ENCODE data around the gene DUOX1.
"Not testable (repeated sequence)": the region's sequence is repeated elsewhere in the genome, so short reads cannot be mapped to it uniquely, and the experiment has no call there.

DUOX1 gene

DNA sequence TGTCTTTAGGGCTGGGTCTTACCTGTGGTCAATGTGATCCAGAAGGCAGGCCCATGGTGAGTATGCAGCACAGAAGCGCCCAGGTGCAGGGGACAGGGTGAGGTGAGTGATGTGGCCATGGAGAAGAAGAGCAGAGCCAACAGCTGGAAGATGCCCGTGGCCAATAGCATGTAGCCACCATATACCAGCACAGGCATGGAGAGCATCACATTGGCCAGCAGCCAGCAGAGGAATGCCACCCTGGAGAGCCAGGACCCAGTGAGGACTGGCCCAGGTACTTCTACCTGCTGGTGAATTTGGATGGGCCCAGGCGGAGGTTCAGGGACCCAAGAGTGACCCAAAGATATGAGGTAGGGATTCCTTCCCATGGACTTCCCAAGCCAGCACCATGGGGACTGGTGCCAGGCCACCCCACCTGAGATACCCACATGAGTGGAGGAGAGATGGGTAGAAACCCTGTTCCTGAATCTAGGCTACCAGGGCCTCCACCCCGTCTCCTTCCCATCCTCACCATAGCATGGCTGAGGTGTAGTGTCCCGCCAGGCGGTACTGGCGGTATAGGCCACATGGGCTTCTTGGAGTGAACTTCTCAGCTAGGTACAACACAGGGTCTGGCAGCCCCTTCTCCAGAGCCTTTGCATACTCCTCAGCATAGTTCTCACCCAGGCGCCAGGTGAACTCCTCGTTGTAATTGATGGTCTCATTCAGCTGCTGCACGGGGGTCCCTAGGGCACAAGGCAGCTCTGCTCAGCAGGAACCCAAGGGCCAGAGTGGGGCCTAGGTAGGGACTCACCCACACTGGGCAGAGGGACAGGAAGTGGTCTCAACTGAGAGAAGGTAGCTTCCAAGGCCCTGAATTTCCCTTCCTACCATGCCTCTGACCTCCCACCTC lies 9.5 kb upstream of the DUOX1 start:
- H3K4me3 ChIP-seq (ENCODE audit: low read depth, low read length) = no peak overlapping the region

DNA sequence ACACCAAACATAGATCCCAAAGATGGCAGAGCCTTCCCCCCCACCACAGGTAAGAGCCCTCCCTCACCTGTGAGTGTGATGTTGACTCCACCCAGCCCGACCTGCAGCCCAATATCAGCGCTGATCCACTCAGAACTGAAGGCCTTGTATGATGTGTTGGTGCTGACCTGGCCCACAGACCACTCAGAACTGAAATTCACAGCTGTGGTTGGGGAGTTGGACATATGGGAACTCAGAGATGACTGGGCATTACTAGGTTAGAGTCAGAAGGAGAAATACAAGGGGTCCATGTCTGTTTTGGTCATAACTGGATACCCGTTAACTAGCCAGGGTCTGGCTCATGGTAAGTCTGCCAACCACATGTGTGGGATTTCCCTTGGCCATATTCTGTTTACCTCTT lies 8.8 kb upstream of the DUOX1 start:
- no peak overlapping the region for H3K4me3 ChIP-seq (ENCODE audit: low read depth, low read length)

DNA sequence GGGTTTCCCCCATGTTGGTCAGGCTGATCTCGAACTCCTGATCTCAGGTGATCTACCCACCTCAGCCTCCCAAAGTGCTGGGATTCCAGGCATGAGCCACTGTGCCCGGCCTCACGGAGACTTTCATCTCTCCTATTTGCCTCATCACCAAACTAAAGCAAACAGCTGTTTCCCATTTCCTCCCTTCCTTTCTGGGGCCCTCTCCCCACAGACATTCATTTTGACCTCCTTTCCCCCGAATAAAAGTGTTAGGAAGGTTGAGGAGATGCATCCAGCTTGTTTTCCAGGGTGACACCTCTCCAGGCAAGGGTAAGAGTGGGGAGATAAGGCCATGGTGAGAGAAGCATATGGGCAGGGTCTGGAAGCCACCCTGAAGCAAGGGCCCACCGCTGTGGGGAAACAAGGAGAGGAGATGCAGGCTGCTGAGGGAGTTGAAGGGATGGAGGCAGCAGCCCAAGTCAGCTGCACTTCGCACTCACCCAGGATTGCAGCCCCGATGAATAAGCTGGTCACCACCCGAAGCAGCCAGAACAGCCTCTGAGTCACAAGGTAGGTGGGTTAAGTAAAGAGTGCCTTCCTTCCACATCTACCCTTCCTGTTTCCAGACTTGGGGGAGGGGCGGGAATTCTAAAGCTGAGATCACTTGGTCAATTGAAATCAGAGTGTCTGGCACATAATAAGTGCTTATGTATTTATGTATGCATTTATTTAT lies 7.9 kb upstream of the DUOX1 start:
- no peak overlapping the region for H3K4me3 ChIP-seq (ENCODE audit: low read depth, low read length)

DNA sequence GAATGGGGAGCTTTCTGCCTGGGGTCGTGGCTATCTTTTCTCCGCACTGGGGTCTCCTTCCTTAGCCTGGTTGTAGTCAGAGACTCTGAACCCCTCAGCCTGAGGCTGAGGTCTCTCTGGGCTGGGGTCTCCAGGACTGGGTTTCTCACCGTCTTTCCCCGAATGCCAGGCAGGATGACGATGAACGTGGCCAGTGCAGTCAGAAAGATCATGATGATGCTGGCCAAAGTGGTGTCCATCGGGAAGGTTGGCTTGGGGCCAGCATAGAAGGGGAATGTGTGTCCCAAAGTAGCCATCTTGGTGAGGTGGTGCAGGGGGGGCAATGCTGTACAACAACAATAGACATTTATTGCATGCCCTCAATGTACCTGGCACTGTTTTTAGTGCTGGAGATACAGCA lies 7.1 kb upstream of the DUOX1 start:
- no peak overlapping the region for H3K4me3 ChIP-seq (ENCODE audit: low read depth, low read length)

DNA sequence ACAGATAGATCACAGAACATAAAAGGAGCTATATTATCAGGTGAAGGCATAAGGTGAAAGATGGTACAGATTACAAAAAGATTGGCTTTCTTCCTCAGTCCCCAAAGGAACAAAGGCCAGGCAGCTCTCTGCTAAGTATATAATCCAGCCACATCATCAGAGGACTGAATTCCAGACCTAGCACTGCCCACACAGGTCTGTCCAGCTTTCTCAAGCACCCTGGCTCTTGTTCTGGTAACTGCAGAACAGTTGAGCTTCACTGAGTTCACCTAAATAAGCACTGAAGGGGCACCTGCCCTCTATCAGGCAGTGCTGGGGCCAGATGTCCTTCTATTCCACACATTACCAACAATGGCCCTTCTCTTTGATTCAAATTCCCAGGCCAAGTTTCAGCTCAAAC lies 6.4 kb upstream of the DUOX1 start:
- no peak overlapping the region for H3K4me3 ChIP-seq (ENCODE audit: low read depth, low read length)

DNA sequence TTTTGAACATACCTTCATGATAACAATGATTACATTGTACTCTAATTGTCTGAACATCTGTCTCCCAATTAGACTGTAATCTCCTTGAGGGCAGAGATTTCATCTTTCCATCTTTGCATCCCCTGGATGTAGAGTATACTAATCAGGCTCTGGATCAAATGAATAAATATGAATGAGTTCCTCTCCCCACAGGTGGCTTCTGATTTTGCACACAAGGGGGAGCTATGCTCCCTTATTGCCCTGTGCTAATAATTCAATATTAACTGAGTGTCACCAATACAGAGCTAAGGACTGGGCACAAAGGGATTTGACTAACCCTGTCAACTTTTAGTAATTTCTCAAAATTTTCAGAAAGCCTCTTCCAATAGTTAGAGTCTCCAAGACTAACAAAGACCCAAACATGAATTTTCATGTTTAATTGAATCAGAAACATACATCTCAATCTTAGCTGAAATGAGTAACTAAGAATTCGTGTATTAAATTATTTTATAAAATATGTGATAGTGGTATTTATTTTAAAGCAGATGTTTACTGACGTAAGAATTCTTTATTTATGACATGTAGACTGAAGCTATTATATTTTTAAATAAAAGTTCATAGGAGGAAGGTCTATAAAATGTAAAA lies 3.1 kb upstream of the DUOX1 start:
- H3K4me3 ChIP-seq (ENCODE audit: low read depth, low read length) = no peak overlapping the region

DNA sequence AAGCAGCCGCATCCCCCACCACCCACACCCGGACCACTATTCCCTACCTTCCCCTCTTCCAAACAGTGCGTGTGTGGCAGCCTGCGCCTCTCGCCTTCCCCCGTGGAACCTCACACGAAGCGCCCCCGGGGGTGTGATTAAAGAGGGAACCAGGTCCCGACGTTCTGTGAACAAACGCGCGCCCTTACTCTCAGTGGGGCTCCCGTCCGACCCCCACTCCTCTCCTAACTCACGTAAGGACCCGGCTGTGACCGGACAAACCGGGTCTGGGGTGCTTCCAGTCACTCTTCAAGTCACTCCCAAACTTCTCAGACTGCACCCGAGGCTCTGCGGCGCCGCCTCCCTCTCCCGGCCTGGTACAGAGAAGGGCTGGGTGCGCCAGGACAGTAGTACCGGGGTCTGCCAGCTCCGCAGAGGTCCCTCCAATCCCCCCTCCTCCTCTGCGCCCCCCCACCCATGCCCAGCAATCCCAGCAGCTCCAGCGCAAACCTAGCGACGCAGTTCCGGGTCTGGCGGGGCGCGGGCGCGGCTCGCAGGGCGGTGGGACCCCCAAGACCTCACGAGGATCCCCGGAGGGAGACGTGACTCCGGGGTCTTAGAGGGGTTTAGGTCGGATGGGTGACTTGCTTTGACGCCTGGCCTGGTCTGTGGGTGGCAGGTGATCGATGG lies 689 bp upstream of the DUOX1 start:
- H3K4me3 ChIP-seq (ENCODE audit: low read depth, low read length) = peak overlapping the region; percentile 44

DNA sequence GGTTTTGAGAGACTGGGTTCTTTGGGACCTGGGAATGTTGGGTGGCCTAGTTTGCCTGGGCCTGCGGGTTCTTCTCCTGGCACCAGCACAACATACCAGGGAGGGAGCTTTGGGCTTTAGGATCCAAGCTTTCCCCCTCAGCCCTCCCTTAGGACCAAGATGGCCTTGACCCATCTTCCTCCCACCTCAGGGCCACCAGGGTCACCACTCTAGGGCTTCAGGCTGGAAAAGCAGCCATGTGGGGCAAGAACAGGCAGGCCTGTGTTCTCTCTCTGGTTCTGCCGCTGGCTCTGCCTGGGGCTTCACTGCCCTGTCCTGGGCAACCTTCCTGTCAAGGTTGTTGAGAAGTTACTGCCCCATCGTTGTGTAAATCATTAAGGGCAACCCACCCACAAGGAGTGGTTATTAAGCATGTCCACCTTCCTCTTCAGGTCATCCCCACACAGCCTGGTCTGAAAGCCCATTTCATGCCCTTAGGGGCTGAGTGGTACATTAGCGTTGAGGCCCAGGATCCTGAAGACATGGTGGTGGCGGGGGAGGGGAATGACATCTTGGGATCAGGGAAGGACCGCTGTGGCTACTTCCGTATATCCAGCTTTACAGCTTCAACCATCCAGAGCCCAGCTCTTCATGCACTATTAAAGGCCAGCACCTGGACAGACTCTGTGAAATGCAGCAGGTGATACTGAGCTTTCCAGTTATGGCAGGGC lies 652 bp downstream of the DUOX1 start:
- no peak overlapping the region for H3K4me3 ChIP-seq (ENCODE audit: low read depth, low read length)

DNA sequence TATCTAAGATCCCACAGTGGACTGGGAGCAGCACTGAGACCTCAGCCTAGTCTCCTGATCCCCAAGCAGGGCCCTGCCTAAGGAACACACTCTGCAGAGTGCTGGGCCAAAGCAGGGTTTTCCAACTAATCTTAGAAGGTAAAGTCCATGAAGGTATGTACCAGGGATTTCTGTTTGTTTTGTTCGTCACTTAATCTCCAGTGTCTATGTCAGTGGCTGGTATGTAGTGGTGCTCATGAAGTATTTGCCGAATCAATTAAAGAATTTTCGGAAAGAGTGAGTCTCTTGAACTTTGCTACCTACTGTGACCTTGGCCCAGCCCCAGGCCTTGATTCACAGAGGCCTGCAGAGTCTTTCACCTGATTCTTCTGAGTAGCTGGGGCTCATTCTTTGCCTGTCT lies 1.7 kb downstream of the DUOX1 start:
- no peak overlapping the region for H3K4me3 ChIP-seq (ENCODE audit: low read depth, low read length)

DNA sequence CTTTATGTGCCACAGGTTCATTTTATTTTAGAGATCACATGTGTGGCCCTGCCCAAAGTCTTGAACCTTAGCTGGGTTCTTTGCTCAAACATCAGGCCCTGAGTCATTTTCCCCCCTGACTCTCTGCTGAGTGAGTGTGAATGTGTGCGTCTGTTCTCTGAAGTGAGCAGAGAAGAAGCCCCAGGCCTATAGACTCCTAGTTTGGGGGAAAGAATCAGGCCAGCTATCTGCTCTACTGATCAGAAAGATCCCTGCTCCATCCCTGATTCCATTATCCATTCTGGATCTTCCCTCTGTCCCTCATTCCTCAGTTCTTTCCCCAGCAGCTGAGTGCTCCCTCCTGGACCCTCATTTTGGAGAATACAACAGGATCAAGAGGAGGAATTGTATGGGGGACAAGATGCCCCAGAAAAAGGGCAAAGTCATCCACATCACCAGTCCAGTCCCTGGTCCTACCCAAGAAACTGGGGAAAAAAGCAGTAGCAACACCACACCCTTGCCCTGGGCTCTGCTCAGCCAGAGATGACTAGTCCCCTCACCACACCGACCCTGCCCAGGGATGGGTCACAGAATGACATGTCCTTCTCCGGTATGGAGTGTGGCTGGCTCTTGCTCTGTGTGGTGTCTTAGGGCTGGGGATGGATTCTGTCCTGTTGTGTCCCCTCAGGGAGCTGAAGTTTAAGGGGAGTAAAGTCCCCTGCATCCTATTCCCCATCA lies 3.2 kb downstream of the DUOX1 start:
- H3K4me3 ChIP-seq (ENCODE audit: low read depth, low read length) = no peak overlapping the region

DNA sequence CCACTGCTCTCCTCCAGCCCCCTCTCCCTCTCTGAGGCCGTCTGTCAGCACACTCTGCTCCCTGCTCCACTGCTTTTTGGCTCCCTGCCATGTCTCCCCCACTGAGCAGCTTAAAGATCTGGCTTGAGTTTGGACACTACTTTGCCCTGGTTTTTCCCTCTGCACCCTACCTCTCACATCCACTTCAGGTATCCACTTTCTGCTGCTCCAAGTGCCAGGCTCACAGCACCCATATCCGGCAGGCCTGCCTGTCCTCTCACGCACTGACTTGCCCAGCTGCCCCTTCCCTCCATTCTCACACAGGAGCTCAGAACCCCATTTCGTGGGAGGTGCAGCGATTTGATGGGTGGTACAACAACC lies 3.7 kb downstream of the DUOX1 start:
- H3K4me3 ChIP-seq (ENCODE audit: low read depth, low read length) = no peak overlapping the region

DNA sequence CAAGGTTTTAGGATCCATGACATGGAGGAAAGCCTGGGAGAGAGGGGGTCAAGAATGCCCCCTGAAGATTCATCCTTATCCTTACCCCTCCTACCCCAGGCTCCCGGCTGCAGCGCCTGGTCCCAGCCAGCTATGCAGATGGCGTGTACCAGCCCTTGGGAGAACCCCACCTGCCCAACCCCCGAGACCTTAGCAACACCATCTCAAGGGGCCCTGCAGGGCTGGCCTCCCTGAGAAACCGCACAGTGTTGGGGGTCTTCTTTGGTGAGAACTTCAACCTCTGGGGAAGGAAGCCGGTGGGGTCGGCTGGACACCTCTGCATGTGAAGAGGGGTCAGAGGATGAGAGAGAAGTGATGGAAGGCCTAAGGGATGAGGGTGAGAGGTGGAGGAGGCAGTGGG lies 4.3 kb downstream of the DUOX1 start:
- no peak overlapping the region for H3K4me3 ChIP-seq (ENCODE audit: low read depth, low read length)

DNA sequence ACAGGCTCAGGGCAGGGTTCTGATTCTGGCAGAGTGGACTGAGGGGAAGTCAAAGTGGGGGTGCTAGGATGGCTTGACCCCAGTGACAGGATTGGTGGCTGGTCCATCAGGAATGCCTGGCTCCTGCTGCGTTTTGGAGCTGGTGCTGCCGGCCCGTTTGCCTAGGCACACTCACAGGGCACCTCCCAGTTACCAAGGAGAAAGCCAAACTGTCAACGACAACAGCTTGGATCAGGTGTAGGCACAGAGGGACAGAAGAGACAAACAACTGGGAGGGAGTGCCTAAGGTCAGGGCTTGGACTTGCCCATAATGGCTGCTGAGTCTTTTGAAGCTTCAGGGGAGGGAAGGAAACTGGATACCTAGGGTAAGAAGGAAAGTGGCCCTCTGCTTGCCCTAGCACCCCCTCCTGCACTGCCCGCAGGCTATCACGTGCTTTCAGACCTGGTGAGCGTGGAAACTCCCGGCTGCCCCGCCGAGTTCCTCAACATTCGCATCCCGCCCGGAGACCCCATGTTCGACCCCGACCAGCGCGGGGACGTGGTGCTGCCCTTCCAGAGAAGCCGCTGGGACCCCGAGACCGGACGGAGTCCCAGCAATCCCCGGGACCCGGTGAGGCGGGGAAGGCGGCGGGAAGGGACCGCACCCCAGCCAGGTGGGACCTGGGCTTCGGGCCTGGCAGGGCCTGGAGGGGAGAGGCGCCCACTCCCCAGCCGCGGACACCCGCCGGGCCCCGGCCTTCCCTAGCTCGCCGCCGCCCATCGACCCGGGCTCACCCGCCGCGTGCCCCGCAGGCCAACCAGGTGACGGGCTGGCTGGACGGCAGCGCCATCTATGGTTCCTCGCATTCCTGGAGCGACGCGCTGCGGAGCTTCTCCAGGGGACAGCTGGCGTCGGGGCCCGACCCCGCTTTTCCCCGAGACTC lies 5.1 kb downstream of the DUOX1 start:
- H3K4me3 ChIP-seq (ENCODE audit: low read depth, low read length) = no peak overlapping the region

DNA sequence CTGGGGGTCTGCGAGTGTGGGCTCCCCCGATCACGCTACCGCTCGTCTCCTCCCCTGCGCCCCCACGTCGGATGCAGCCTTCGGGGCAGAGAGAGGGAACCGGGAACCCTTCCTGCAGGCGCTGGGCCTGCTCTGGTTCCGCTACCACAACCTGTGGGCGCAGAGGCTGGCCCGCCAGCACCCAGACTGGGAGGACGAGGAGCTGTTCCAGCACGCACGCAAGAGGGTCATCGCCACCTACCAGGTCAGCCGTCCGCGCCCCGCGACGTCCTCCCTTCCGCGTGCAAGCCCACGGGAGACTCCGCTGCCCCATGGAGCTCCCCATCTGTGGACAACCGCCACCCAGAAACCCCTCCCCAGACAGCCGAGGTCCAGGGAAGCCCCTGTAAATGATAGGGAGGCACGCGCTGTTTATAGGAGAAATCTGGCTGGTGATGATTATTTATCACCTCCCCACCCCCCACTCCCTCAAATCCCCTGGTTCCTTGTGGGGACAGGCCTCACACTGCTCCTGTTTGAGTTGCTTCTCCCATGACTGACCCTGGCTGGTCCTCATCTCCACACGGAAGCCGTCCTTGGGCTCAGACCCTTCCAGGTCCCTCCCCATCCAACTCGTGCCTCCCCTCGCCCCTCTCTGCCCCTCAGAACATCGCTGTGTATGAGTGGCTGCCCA lies 6.0 kb downstream of the DUOX1 start:
- H3K4me3 ChIP-seq (ENCODE audit: low read depth, low read length) = not testable (repeated sequence)

DNA sequence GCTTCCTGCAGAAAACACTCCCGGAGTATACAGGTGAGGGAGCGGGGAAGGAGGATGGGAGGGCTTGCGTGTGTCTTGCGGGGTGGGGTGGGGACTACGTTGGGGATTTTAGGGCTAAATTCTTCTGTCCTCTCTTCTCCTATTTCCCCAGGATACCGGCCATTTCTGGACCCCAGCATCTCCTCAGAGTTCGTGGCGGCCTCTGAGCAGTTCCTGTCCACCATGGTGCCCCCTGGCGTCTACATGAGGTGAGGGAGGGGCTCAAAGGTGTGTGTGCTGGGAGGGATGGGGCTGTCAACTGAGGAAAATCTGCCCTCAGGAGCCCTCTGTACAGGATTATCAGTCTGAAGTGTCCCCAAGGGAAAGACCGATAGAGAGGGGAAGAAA lies 6.6 kb downstream of the DUOX1 start:
- H3K4me3 ChIP-seq (ENCODE audit: low read depth, low read length) = no peak overlapping the region

DNA sequence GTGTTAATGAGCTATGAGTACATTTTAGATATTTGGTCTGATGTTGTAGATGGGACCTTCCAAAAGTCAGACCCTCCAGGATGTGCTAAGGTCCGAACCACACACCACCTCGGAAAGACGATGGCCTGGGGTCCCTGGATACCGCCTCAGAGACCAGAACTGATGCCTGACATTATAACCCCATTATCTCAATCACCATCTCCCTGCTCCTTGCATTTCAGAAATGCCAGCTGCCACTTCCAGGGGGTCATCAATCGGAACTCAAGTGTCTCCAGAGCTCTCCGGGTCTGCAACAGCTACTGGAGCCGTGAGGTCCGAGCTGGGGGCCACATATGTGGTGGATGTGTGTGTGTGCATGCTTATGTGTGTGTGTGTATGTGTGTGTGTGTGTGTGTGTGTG lies 7.9 kb downstream of the DUOX1 start:
- no peak overlapping the region for H3K4me3 ChIP-seq (ENCODE audit: low read depth, low read length)

DNA sequence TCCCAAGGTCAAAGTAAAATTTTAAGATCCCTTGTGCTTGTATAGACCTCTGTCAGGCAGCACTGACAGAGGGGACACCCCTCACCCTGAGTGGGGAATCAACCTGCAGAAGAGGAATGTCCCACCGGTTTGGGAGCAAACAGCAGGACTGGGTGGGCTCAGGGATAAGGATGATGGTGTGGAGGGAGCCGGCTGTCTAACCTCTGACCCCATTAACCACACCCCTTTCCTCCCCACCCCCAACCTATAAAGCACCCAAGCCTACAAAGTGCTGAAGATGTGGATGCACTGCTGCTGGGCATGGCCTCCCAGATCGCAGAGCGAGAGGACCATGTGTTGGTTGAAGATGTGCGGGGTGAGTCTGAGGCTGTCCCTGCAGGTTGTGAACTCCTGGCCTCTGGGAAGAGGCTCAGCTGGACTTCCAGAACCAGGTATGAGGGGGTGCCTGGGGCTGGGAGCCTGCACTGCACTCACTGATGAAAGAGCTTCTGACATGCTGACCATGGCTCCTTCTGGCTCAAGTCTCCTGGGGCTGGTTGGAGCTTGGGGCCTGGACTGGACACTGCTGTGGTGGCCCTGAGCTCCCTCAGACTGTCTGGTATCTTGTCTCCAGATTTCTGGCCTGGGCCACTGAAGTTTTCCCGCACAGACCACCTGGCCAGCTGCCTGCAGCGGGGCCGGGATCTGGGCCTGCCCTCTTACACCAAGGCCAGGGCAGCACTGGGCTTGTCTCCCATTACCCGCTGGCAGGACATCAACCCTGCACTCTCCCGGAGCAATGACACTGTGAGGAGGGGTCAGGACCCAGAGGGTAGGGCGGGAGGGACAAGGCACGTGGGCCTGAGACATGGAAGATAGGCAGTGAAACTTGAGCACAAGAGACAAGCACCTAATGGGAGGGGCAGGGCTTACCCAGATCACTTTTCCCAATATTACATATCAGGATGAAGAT lies 9.3 kb downstream of the DUOX1 start:
- H3K4me3 ChIP-seq (ENCODE audit: low read depth, low read length) = no peak overlapping the region

DNA sequence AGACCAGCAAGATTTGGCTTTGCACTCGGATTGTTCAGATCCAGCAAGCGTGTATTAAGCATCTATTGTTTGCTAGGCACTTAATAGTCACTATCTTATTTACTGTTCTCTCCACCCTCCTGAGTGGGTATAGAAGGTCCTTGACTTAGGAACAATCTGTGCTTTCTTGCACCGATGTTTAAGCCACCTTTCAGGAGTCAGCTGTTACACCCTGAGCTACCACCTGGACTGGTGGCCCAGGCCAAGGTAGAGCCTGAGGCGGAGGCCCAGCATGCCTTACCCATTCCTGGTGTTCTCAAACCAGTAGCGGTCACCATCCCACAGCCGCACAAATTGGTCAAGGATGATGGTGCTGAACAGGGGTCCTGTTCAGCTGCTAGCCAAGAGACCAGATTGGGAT lies 10.0 kb downstream of the DUOX1 start:
- H3K4me3 ChIP-seq (ENCODE audit: low read depth, low read length) = no peak overlapping the region

Measured in iPS-11a (cell line).